Midbrain (tissue), 1 donor: ENCODE data around the gene GBGT1.

Experiments
- DNase-seq: peaks from one replicate; lab custom pipeline; 2025; lab: John Stamatoyannopoulos, UW

The GBGT1 gene

GRCh38 chr9:133125941-133126696, 37.6 kb downstream of the GBGT1 start:
- DNase-seq = peak; percentile 24

GRCh38 chr9:133124907-133125275, 38.8 kb downstream of the GBGT1 start:
- DNase-seq = no peak

GRCh38 chr9:133124123-133124906, 39.4 kb downstream of the GBGT1 start:
- DNase-seq = no peak

- DNase-seq = no peak
Measured at GRCh38 chr9:133122935-133123611, 40.6 kb downstream of the GBGT1 start.

DNA sequence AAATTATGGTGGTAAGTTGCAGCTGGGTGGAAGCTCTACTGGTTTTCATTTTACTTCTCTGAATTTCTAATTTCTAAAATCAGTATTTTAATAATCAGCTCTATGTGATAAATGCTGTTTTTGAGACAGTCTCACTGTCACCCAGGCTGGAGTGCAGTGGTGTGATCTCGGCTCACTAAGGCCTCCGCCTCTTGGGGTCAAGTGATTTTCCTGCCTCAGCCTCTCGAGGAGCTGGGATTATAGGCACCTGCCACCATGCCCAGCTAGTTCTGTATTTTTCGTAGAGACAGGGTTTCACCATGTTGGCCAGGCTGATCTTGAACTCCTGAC, 41.1 kb downstream of the GBGT1 start:
- no peak for DNase-seq

- no peak for DNase-seq
Measured at GRCh38 chr9:133121915-133122550, 41.7 kb downstream of the GBGT1 start.

GRCh38 chr9:133121198-133121914, 42.4 kb downstream of the GBGT1 start, which contains the start of gene RALGDS:
Gene RALGDS, minus strand, starts transcription at chr9:133121240. Its CDS starts 86 bp downstream, at chr9:133121154.
- peak; percentile 95 for DNase-seq

GRCh38 chr9:133120501-133121197, 43.1 kb downstream of the GBGT1 start:
- DNase-seq = no peak

GRCh38 chr9:133119846-133120500, 43.7 kb downstream of the GBGT1 start:
- peak; percentile 61 for DNase-seq

DNA sequence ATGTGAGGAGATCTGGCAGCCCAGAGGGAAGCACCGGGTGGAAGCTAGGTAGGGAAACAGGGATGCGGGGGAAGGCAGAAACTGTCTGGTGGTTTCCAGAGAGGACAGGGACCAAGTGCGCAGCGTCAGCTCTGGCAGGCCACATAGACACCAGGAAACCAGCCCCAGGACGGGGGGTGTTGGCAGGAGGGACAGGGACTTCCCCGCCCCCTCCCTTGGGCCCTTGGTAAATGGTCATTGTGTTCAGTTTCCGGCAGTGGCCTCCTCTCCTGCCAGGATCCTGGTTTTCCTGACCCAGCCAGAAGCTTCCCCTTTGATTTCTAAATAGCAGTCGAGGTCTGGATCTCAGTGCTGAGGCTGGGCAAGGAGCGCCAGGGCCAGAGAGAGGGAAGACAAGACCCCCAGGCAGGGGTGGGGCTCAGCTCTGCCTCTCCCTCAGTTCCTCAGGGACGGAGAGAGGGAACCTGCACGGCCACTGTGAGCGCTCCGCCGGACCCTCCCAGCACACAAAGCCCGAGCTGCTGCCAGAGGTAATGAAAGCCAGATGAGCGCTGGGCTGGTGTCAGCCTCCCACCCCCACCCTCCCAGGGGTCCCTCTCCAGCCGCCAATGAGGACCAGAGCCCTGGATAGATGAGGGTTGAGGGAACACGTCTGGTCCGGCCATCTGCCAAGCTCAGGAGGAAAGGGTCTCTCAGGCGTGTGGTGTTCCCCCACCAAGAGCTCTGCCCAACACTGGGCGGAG, 44.4 kb downstream of the GBGT1 start:
- peak; percentile 84 for DNase-seq

GRCh38 chr9:133118568-133118967, 45.1 kb downstream of the GBGT1 start:
- DNase-seq = no peak

DNA sequence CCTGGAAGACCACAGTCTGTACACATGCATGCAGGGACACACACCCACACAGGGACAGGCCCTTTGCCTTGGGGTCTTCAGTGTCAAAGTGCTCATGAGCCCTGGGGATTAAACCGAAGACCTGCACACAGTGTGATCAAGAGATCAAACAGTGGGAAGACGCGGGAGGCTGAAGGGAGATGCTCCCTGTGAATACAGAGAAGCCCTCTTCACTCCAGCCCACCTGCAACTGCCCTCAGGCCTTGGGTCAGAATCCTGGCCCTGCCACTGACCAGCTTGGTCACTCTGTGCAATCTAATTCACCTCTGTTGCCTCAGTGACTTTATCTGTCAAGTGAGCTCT, 45.6 kb downstream of the GBGT1 start:
- no peak for DNase-seq

- DNase-seq = peak; percentile 92
Measured at GRCh38 chr9:133117271-133118178, 46.2 kb downstream of the GBGT1 start.

DNA sequence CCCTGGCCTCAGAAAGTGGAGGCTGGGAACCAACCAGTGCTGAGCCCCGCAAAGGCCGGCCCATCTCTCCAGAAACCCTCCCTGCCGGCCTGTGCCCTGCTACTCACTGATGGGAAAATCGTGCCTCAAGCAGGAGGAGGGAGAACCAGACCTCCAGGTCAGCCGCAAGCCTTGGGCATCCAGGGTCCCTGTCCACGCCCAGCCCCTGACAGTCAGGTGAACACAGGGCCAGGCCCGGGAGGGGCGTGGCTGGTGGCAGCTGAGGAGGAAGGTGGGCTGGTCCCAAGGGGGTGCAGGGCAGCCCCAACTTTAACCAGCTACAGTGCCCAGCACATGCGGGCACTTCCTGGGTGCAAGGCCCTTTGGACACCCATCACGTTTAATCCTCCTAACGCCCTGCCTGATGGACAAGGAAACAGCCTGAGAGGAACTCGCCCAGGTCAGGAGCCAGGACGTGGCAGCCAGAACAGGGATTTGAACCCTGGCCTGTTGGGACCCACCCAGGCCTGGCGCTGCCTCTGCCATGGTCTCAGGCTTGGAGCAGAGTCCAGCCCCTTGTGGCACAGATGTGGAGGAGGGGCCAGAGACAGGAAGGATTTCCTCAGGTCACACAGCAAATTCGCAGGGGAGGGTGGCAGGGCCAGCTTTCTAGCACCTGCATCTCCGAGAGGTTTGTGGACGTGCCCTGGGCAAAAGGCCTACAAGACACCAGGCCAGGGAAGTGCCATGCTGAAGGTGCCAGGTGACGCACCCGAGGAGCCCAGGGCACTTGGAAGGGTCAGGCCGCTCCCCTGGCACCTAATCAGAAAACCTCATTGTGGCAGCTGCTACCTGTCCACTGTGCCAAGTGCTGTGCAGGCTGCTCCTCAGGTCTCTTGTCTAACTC, 47.1 kb downstream of the GBGT1 start:
- no peak for DNase-seq

DNA sequence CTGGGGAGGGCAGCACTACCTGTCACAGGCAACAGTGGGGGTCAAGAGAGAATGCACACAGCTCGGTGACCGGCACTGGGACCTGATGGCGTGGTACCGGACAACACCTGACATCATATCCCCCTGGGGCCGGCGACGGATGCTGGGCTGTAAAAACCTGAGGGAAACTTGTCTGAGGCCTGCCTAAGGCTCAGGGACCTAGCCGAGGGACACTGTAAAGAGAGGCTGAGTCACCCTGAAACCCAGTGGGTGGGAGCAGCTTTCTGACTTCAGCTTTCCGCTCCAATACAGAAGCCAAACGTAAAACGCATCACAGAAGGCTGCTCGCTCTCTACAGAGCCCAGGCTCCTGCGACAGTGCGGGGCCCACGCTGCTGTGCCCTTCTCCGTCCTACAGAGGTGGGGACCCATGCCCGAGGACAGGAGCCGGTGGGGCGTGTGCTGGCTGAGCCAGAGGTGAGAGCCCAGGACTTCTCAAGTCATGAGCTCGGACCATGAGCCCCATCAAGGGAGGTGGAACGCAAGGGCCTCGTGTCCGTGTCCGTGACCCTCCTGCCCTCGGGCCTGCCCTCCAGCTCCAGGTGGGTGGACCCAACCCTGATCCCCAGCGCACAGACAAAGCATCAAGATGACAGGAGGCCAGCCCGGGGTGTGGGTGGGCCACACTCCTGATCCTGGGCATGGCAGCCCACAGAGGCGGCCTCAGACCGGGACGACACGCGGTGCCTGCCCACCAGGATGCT, 47.9 kb downstream of the GBGT1 start:
- DNase-seq = no peak

- no peak for DNase-seq
Measured at GRCh38 chr9:133114886-133115603, 48.7 kb downstream of the GBGT1 start.
